GM23338 (cell line): ENCODE measurements around the gene FCER2.

Experiments used
- CTCF ChIP-seq, 2 experiments: fragments of 200-600 bp in 1 of 2; sonication (generic) in 1 of 2; conservative IDR thresholded peaks; 2 replicates each; pipeline versions ENCODE4 v1.5.1 to v1.6.1; 2016 to 2017; ENCODE audit warnings: antibody characterized with exemption in 2 of 2, low read depth in 2 of 2, mild to moderate bottlenecking in 2 of 2, moderate library complexity in 1 of 2
- ETS1 ChIP-seq: IDR thresholded peaks from 2 replicates; pipeline ENCODE4 v1.6.1; 2016; ENCODE audit warnings: antibody characterized with exemption
- EZH2 ChIP-seq: fragments of 200-600 bp; sonication (generic); IDR thresholded peaks from one replicate; pipeline ENCODE4 v1.8.0; 2017; ENCODE audit warnings: antibody characterized with exemption, mild to moderate bottlenecking, low read depth; ENCODE audit not compliant: unreplicated experiment
- EZH2phosphoT487 ChIP-seq: fragments of 200-600 bp; sonication (generic); IDR thresholded peaks from one replicate; pipeline ENCODE4 v1.8.1; 2018; ENCODE audit warnings: antibody characterized with exemption; ENCODE audit not compliant: unreplicated experiment
- POLR2AphosphoS5 ChIP-seq: IDR thresholded peaks from 2 replicates; pipeline ENCODE4 v1.6.1; 2016; ENCODE audit warnings: antibody characterized with exemption, low read depth
- REST ChIP-seq: IDR thresholded peaks from one replicate; pipeline ENCODE4 v1.6.1; 2018; ENCODE audit warnings: antibody characterized with exemption; ENCODE audit not compliant: unreplicated experiment

- TF ChIP-seq CTCF (conservative IDR thresholded peaks at IDR 0.05; ENCODE audit: low read depth in 2 of 2): no peak
- no peak for TF ChIP-seq REST
- TF ChIP-seq EZH2phosphoT487: no peak
- no peak for TF ChIP-seq POLR2AphosphoS5
- TF ChIP-seq ETS1: no peak
- no peak for TF ChIP-seq EZH2
Observed at GRCh38 chr19:7645163-7645562, 56.8 kb downstream of the FCER2 start.
